Mesenchymal stem cell (in vitro differentiated cells and primary cell): ENCODE results near the gene MYB.

Experiments used
- DNase-seq: peaks from one replicate; pipeline ENCODE4 v3.0.0-alpha.2; 2013
- H2AFZ ChIP-seq: one replicate; pipeline ENCODE4 v1.6.1; 2013; ENCODE audit warnings: low read depth, mild to moderate bottlenecking, control low read depth, inconsistent platforms, low read length, moderate library complexity
- H2AK5ac ChIP-seq: 2 replicates; pipeline ENCODE4 v1.6.1; 2013; ENCODE audit warnings: low read length, moderate library complexity, mild to moderate bottlenecking, inconsistent platforms; ENCODE audit not compliant: severe bottlenecking
- H2BK120ac ChIP-seq: one replicate; pipeline ENCODE4 v1.6.1; 2013; ENCODE audit warnings: low read depth, mild to moderate bottlenecking, inconsistent platforms, low read length, moderate library complexity
- H2BK12ac ChIP-seq, 2 experiments: one replicate each; pipeline ENCODE4 v1.6.1; 2013; ENCODE audit warnings: inconsistent platforms in 2 of 2, low read length in 2 of 2, mild to moderate bottlenecking in 2 of 2, moderate library complexity in 2 of 2, control low read depth in 1 of 2
- H2BK15ac ChIP-seq: one replicate; pipeline ENCODE4 v1.6.1; 2013; ENCODE audit warnings: mild to moderate bottlenecking, low read depth, inconsistent platforms; ENCODE audit not compliant: poor library complexity, severe bottlenecking
- H2BK5ac ChIP-seq: 2 replicates; pipeline ENCODE4 v1.6.1; 2013; ENCODE audit warnings: low read depth, mild to moderate bottlenecking, low read length, control low read depth, inconsistent platforms; ENCODE audit not compliant: poor library complexity, severe bottlenecking
- H3K14ac ChIP-seq, 2 experiments: one replicate each; pipeline ENCODE4 v1.6.1; 2013; ENCODE audit warnings: inconsistent platforms in 2 of 2, low read length in 2 of 2, control low read depth in 1 of 2, mild to moderate bottlenecking in 1 of 2, moderate library complexity in 1 of 2
- H3K18ac ChIP-seq, 2 experiments: one replicate each; pipeline ENCODE4 v1.6.1; 2013; ENCODE audit warnings: inconsistent platforms in 2 of 2, low read length in 2 of 2, control low read depth in 1 of 2, low read depth in 1 of 2, mild to moderate bottlenecking in 1 of 2
- H3K23ac ChIP-seq, 2 experiments: one replicate each; pipeline ENCODE4 v1.6.1; 2013; ENCODE audit warnings: inconsistent platforms in 2 of 2, low read length in 2 of 2, mild to moderate bottlenecking in 2 of 2, moderate library complexity in 2 of 2, control low read depth in 1 of 2
- H3K27ac ChIP-seq: 2 replicates; pipeline ENCODE4 v1.5.1; 2013; ENCODE audit warnings: mild to moderate bottlenecking, moderate library complexity, low read length, control low read depth, inconsistent platforms; ENCODE audit not compliant: poor library complexity, severe bottlenecking
- H3K27me3 ChIP-seq, 2 experiments: 2 replicates each; pipeline versions ENCODE4 v1.6.1 to v1.7.0; 2013; ENCODE audit warnings: low read length in 2 of 2, mild to moderate bottlenecking in 2 of 2, moderate library complexity in 2 of 2, control low read depth in 1 of 2, inconsistent platforms in 1 of 2; ENCODE audit not compliant: control insufficient read depth in 1 of 2, insufficient read depth in 1 of 2
- H3K36me3 ChIP-seq, 2 experiments: 2 replicates each; pipeline versions ENCODE4 v1.6.1 to v1.7.0; 2013; ENCODE audit warnings: low read length in 2 of 2, control low read depth in 1 of 2, inconsistent platforms in 1 of 2, low read depth in 1 of 2, mild to moderate bottlenecking in 1 of 2; ENCODE audit not compliant: insufficient read depth in 2 of 2, control insufficient read depth in 1 of 2
- H3K4ac ChIP-seq, 2 experiments: one replicate each; pipeline ENCODE4 v1.6.1; 2013; ENCODE audit warnings: inconsistent platforms in 2 of 2, low read length in 2 of 2, mild to moderate bottlenecking in 2 of 2, moderate library complexity in 2 of 2, control low read depth in 1 of 2, low read depth in 1 of 2
- H3K4me1 ChIP-seq: 2 replicates; pipeline ENCODE4 v1.6.1; 2013; ENCODE audit warnings: low read depth, low read length, control low read depth; ENCODE audit not compliant: control insufficient read depth, insufficient read depth
- H3K4me2 ChIP-seq: 2 replicates; pipeline ENCODE4 v1.6.1; 2013; ENCODE audit warnings: low read length, mild to moderate bottlenecking, inconsistent platforms; ENCODE audit not compliant: poor library complexity, severe bottlenecking
- H3K4me3 ChIP-seq, 2 experiments: 2 replicates each; pipeline versions ENCODE4 v1.5.1 to v1.7.0; 2013; ENCODE audit warnings: low read length in 2 of 2, mild to moderate bottlenecking in 2 of 2, control low read depth in 1 of 2, low read depth in 1 of 2; ENCODE audit not compliant: insufficient read depth in 1 of 2
- H3K79me1 ChIP-seq: replicated peaks from 2 replicates; pipeline ENCODE4 v1.6.1; 2013; ENCODE audit warnings: mild to moderate bottlenecking, control low read depth, low read length, inconsistent platforms; ENCODE audit not compliant: poor library complexity, severe bottlenecking
- H3K9ac ChIP-seq: 2 replicates; pipeline ENCODE4 v1.7.0; 2013; ENCODE audit warnings: mild to moderate bottlenecking, low read length, moderate library complexity
- H3K9me3 ChIP-seq: 2 replicates; pipeline ENCODE4 v1.7.0; 2013; ENCODE audit warnings: mild to moderate bottlenecking, low read length; ENCODE audit not compliant: control insufficient read depth
- H4K8ac ChIP-seq: one replicate; pipeline ENCODE4 v1.6.1; 2013; ENCODE audit warnings: inconsistent platforms, mild to moderate bottlenecking, low read length, moderate library complexity
- H4K91ac ChIP-seq: one replicate; pipeline ENCODE4 v1.6.1; 2013; ENCODE audit warnings: mild to moderate bottlenecking, low read length, inconsistent platforms
- WGBS: methylation state at CpG from one replicate; pipeline ENCODE4 v1.1.7; 2013; ENCODE audit warnings: mixed read lengths; 5-methylcytosine and 5-hydroxymethylcytosine counted together

MYB gene

GRCh38 chr6:135179372-135179771 lies 1.7 kb upstream of the MYB start:
- Histone ChIP-seq H2BK120ac (no peak overlapping the region), H3K18ac (no peak overlapping the region), H3K23ac (no peak overlapping the region), H2AK5ac (no peak overlapping the region), H3K4me2 (no peak overlapping the region), H4K8ac (no peak overlapping the region), H3K36me3 (no peaks in the 10 kb centered on the region), H3K79me1 (no peaks in the 10 kb centered on the region), H3K27me3 (peaks cover 18 to 21% of the 10 kb centered on the region in 2 experiments), H2BK15ac (no peak overlapping the region), H3K9me3 (no peaks in the 10 kb centered on the region), H2BK12ac (no peak overlapping the region), H3K4me1 (peaks cover 25% of the 10 kb centered on the region), H4K91ac (no peak overlapping the region), H2AFZ (no peak overlapping the region), H3K4me3 (no peak overlapping the region), H3K27ac (no peak overlapping the region), H3K4ac (no peak overlapping the region), H3K9ac (no peak overlapping the region), H3K14ac (no peak overlapping the region), H2BK5ac (no peak overlapping the region)
- WGBS, result 86% methylated on average over 1 of the region's 2 CpGs
- DNase-seq, result no peak

- no peak overlapping the region for H3K14ac ChIP-seq
- no peak overlapping the region for H3K4ac ChIP-seq
- peaks cover 25% of the 10 kb centered on the region for H3K4me1 ChIP-seq
- H3K36me3 ChIP-seq, result no peaks in the 10 kb centered on the region
- H2BK5ac ChIP-seq, result no peak overlapping the region
- no peak overlapping the region for H3K18ac ChIP-seq
- H4K91ac ChIP-seq, result no peak overlapping the region
- DNase-seq, result no peak
- H3K79me1 ChIP-seq, result no peaks in the 10 kb centered on the region
- no peak overlapping the region for H3K9ac ChIP-seq
- no peak overlapping the region for H3K23ac ChIP-seq
- no peak overlapping the region for H2BK12ac ChIP-seq
- H4K8ac ChIP-seq, result no peak overlapping the region
- H2AFZ ChIP-seq, result no peak overlapping the region
- H3K9me3 ChIP-seq, result no peaks in the 10 kb centered on the region
- H3K4me3 ChIP-seq, result peak overlapping the region in 1 of 2 experiments; percentile 82
- 8% methylated on average over 13 of the region's 16 CpGs for WGBS
- no peak overlapping the region for H2BK15ac ChIP-seq
- H3K4me2 ChIP-seq, result peak overlapping the region; percentile 96
- H3K27me3 ChIP-seq, result peaks cover 20 to 21% of the 10 kb centered on the region in 2 experiments
- H3K27ac ChIP-seq, result no peak overlapping the region
- no peak overlapping the region for H2BK120ac ChIP-seq
- no peak overlapping the region for H2AK5ac ChIP-seq
Observed at GRCh38 chr6:135179920-135180541, 1.1 kb upstream of the MYB start.

GRCh38 chr6:135181333-135182070 lies 394 bp downstream of the MYB start:
- Histone ChIP-seq H3K18ac (peak overlapping the region in 1 of 2 experiments; percentile 82), H2AFZ (peak overlapping the region; percentile 37), H3K27me3 (peaks cover 20 to 21% of the 10 kb centered on the region in 2 experiments), H2BK120ac (no peak overlapping the region), H3K4me1 (peaks cover 25% of the 10 kb centered on the region), H2BK5ac (no peak overlapping the region), H3K36me3 (no peaks in the 10 kb centered on the region), H2AK5ac (no peak overlapping the region), H3K27ac (no peak overlapping the region), H4K8ac (no peak overlapping the region), H3K9ac (peak overlapping the region; percentile 36), H3K9me3 (no peaks in the 10 kb centered on the region), H3K79me1 (no peaks in the 10 kb centered on the region), H3K4me2 (peak overlapping the region; percentile 96), H3K4ac (no peak overlapping the region), H3K23ac (no peak overlapping the region), H2BK15ac (no peak overlapping the region), H2BK12ac (no peak overlapping the region), H4K91ac (no peak overlapping the region), H3K14ac (no peak overlapping the region), H3K4me3 (peak overlapping the region; percentile 63 to 82)
- DNase-seq, result peak; percentile 28
- under 1% methylated on average over 55 of the region's 62 CpGs for WGBS
